ENCODE results near the gene AKAP6. TPM values are rescaled to one million over a fixed set of nuclear protein-coding genes. Genes with fewer than 3 reads are reported as not detected.
A peak's percentile ranks its signal among the peaks of the same experiment; 100 is the strongest.

AKAP6 gene
- 0.61 and 0.89 TPM in 2 replicates for total RNA-seq (2021; fragmentation: NEBNext Ultra II Directional; extraction: Animal tissue kit (Norgen Biotek cat#: 25700))
- polyA plus RNA-seq (2011; rRNA removed), result 0.05 and 0.09 TPM in 2 replicates
- 0.09 TPM for polyA plus RNA-seq (2011; cell fraction: cytosol; rRNA removed)
- polyA plus RNA-seq (2011; cell fraction: nucleus; rRNA removed), result 0.60 TPM
- 0.10 to 0.66 TPM (median 0.31 TPM) in 4 replicates for polyA plus RNA-seq (2012, experiment 1 of 2)
- not detected for polyA plus RNA-seq (2012, experiment 2 of 2)
- 0.24 TPM for polyA plus RNA-seq (2013, experiment 1 of 2)
- polyA plus RNA-seq (2013, experiment 2 of 2), result 0.17 TPM
- 2.6 and 5.2 TPM in 2 replicates for polyA minus RNA-seq (2011; rRNA and poly(A)+ RNA removed)
- polyA minus RNA-seq (2011; cell fraction: cytosol; rRNA and poly(A)+ RNA removed), result 0.59 TPM
- polyA minus RNA-seq (2011; cell fraction: nucleus; rRNA and poly(A)+ RNA removed), result 3.5 TPM
- long read RNA-seq, experiment 1, result 0 reads
- long read RNA-seq, experiment 2, result 0 reads

GRCh38 chr14:32329146-32329545, at the start of gene AKAP6:
TSS of gene AKAP6 (plus strand) at chr14:32329298. CDS start at chr14:32433494, 104,196 bp downstream.
- H2BK120ac ChIP-seq (replicated peaks; ENCODE audit: low read depth, low read length), result no peak within 1 kb of the TSS
- no peak for FAIRE-seq
- no peak within 1 kb of the TSS for H4K91ac ChIP-seq (replicated peaks; ENCODE audit: insufficient read length, low read length)
- DNase-seq (ENCODE audit: low read depth in 1 of 2, low spot score in 2 of 2), result no peak
- no peaks in the 10 kb centered on the region for H3K36me3 ChIP-seq (ENCODE audit: control insufficient read depth in 2 of 4, insufficient read depth in 4 of 4, low read length in 3 of 4)
- no peaks in the 10 kb centered on the region for H3K23me2 ChIP-seq (ENCODE audit: low read depth, low read length)
- H4K8ac ChIP-seq (ENCODE audit: extremely low read depth, insufficient read depth, low read length), result no peak within 1 kb of the TSS
- H2AK5ac ChIP-seq (ENCODE audit: low read depth, low read length), result no peak within 1 kb of the TSS
- no peak within 1 kb of the TSS for H3K9ac ChIP-seq (replicated peaks in 1 of 4; ENCODE audit: extremely low read depth in 1 of 4, low read depth in 3 of 4, low read length in 3 of 4)
- H3K27ac ChIP-seq (ENCODE audit: low read depth, low read length), result no peak within 1 kb of the TSS
- H3K4me1 ChIP-seq (replicated peaks in 1 of 4; ENCODE audit: control insufficient read depth in 3 of 4, insufficient read depth in 4 of 4, low read length in 3 of 4), result peaks cover 0 to 3% (median 0%) of the 10 kb centered on the region in 4 experiments; a peak in 1 of 7 replicates
- H3K23ac ChIP-seq (ENCODE audit: insufficient read length), result no peak within 1 kb of the TSS
- H3K18ac ChIP-seq (ENCODE audit: extremely low read depth, low read length), result no peak within 1 kb of the TSS
- TF ChIP-seq RFX5 (IDR thresholded peaks at IDR 0.05; ENCODE audit: borderline replicate concordance, low read depth, low read length) (peak; percentile 49; the same call in 1 of the 2 replicates), EP300 (IDR thresholded peaks at IDR 0.05; ENCODE audit: borderline replicate concordance in 1 of 2, low read depth in 2 of 2, low read length in 2 of 2) (no peak), KDM1A (IDR thresholded peaks at IDR 0.05; ENCODE audit: borderline replicate concordance, low read length) (no peak), TBP (IDR thresholded peaks at IDR 0.05; ENCODE audit: low read depth, low read length) (no peak), E2F6 (IDR thresholded peaks at IDR 0.05) (no peak), ATF3 (IDR thresholded peaks at IDR 0.05; ENCODE audit: insufficient read depth, low read depth, low read length) (no peak), POU5F1 (IDR thresholded peaks at IDR 0.05; ENCODE audit: low read depth, low read length) (no peak), SAP30 (IDR thresholded peaks at IDR 0.05; ENCODE audit: insufficient read depth, insufficient replicate concordance, low read length) (no peak)
- no peak within 1 kb of the TSS for H2BK5ac ChIP-seq (ENCODE audit: low read depth, low read length)
- H3K79me1 ChIP-seq (ENCODE audit: low read depth, low read length), result no peaks in the 10 kb centered on the region
- H3K56ac ChIP-seq (replicated peaks; ENCODE audit: insufficient read length, low read depth, low read length), result no peak within 1 kb of the TSS
- H3K4ac ChIP-seq (replicated peaks; ENCODE audit: insufficient read length, low read depth, low read length), result no peak within 1 kb of the TSS
- no peaks in the 10 kb centered on the region for H4K20me1 ChIP-seq (replicated peaks in 1 of 2; ENCODE audit: control insufficient read depth in 1 of 2, insufficient read depth in 2 of 2, low read length in 2 of 2)
- no peak within 1 kb of the TSS for H4K5ac ChIP-seq (ENCODE audit: insufficient read length, low read depth, low read length)
- no peaks in the 10 kb centered on the region for H3K79me2 ChIP-seq (ENCODE audit: control insufficient read depth in 1 of 2, insufficient read depth in 2 of 2, low read length in 2 of 2)
- no peaks in the 10 kb centered on the region for H3K9me3 ChIP-seq (ENCODE audit: insufficient read depth in 2 of 2, low read depth in 1 of 2, low read length in 1 of 2)
- H2BK12ac ChIP-seq (ENCODE audit: low read depth, low read length), result no peak within 1 kb of the TSS
- CTCF ChIA-PET (ENCODE audit: partially characterized antibody), result no interaction called here
- POLR2A ChIA-PET (ENCODE audit: partially characterized antibody), result no interaction called here
- H3K27me3 ChIP-seq (replicated peaks in 1 of 4; ENCODE audit: control insufficient read depth in 3 of 4, extremely low read depth in 1 of 4, insufficient read depth in 3 of 4, low read length in 3 of 4), result no peaks in the 10 kb centered on the region
- H2BK20ac ChIP-seq (ENCODE audit: low read length), result no peak within 1 kb of the TSS
- H2BK15ac ChIP-seq (ENCODE audit: low read length), result no peak within 1 kb of the TSS
- no peak within 1 kb of the TSS for H3K14ac ChIP-seq (ENCODE audit: insufficient read length)
- no peak within 1 kb of the TSS for H2AFZ ChIP-seq (ENCODE audit: low read length)
- 87% methylated on average over 7 of the region's 7 CpGs; no CpG with 5 or more reads in 1 of the 2 experiments for whole genome bisulfite sequencing, 2 experiments (ENCODE audit: extremely low coverage in 1 of 2, insufficient coverage in 1 of 2, insufficient read length in 1 of 2, insufficient replicate concordance in 2 of 2, low coverage in 1 of 2, low lambda C conversion rate in 2 of 2, missing lambda C conversion rate in 1 of 2)
- no peak within 1 kb of the TSS for H3K4me3 ChIP-seq (ENCODE audit: extremely low read depth in 1 of 4, insufficient read depth in 2 of 4, low read depth in 3 of 4, low read length in 4 of 4)
- no peak within 1 kb of the TSS for H3K4me2 ChIP-seq (ENCODE audit: insufficient read depth in 1 of 2, low read depth in 2 of 2, low read length in 2 of 2)
